A673 (cell line): ENCODE results near the gene RBFOX2.

Experiments used
- EZH2 ChIP-seq: fragments of 200-600 bp; sonication (generic); IDR thresholded peaks from 2 replicates; pipeline ENCODE4 v1.6.1; 2017; ENCODE audit warnings: borderline replicate concordance, low read depth, mild to moderate bottlenecking, mixed read lengths, antibody characterized with exemption, low read length; ENCODE audit not compliant: poor library complexity, severe bottlenecking
- TF ChIP-seq, protein P1 (sequence below): fragments of 300-800, 200-600 bp; sonication (generic); conservative IDR thresholded peaks from 2 replicates; pipeline ENCODE4 v1.5.1; 2017; ENCODE audit warnings: low read depth, mild to moderate bottlenecking, antibody characterized with exemption, low read length, moderate library complexity, mixed read lengths

GRCh38 chr22:35973388-35973787, 55.2 kb downstream of the RBFOX2 start:
- TF ChIP-seq, protein P1, sequence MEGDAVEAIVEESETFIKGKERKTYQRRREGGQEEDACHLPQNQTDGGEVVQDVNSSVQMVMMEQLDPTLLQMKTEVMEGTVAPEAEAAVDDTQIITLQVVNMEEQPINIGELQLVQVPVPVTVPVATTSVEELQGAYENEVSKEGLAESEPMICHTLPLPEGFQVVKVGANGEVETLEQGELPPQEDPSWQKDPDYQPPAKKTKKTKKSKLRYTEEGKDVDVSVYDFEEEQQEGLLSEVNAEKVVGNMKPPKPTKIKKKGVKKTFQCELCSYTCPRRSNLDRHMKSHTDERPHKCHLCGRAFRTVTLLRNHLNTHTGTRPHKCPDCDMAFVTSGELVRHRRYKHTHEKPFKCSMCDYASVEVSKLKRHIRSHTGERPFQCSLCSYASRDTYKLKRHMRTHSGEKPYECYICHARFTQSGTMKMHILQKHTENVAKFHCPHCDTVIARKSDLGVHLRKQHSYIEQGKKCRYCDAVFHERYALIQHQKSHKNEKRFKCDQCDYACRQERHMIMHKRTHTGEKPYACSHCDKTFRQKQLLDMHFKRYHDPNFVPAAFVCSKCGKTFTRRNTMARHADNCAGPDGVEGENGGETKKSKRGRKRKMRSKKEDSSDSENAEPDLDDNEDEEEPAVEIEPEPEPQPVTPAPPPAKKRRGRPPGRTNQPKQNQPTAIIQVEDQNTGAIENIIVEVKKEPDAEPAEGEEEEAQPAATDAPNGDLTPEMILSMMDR, result no peak
- TF ChIP-seq EZH2, result no peak
